HS-27A (cell line): ENCODE data around the gene PIP4K2A.
"Not testable (repeated sequence)": the region's sequence is repeated elsewhere in the genome, so short reads cannot be mapped to it uniquely, and the experiment has no call there.

Experiments
- DNase-seq: peaks from one replicate; pipeline ENCODE4 v3.0.0-alpha.2; 2012; ENCODE audit warnings: low read depth, missing footprints

The PIP4K2A gene

DNA sequence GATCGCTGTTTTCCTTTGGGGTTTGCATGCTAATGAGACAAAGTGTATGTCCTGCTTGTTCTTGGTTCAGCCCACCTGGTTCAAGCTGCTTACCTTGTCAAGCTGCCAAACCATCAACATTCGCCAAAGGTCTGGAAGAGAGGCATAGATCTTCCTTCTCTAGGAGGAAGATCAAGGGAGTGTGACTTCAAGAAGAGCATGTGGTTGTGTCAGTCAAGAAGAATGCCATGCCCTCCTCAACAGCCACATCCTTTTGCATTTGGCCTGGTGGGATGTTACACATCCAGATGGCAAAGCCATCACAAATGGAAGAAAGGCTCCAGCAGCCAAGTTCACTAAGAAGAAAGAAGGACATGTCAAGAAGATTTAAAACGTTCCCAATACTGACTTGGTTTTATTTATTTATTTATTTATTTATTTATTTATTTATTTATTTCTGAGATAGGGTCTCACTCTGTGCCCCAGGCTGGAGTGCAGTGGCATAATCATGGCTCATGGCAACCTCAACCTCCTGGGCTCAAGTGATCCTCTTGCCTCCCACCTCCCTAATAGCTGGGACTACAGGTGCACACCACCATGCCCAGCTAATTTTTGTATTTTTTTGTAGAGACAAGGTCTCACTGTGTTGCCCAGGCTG is 5.1 kb upstream of the PIP4K2A start:
- no peak for DNase-seq

- DNase-seq, result not testable (repeated sequence)
Measured at GRCh38 chr10:22718659-22719058, 4.3 kb upstream of the PIP4K2A start.

- no peak for DNase-seq
Measured at GRCh38 chr10:22717728-22718127, 3.4 kb upstream of the PIP4K2A start.

- DNase-seq, result no peak
Measured at GRCh38 chr10:22716943-22717342, 2.6 kb upstream of the PIP4K2A start.

DNA sequence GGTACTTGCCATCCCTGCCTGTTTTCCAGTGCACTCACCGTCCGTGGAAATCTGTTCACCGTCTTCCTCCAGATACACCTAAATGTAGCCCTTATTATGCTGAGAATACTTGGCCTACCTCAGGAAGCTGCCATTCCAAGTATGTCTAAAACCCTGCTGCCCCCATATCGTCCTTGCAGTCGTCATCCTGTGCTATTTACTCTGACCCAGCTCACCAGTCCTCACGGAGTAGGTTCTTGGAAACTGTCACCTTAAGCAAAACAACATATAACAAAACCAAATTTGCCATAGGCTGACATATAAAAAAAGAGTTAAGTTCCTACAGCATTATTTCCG is 880 bp upstream of the PIP4K2A start:
- DNase-seq, result no peak

GRCh38 chr10:22713853-22714478 is 412 bp downstream of the PIP4K2A start:
- no peak for DNase-seq

GRCh38 chr10:22712956-22713852 is 1.2 kb downstream of the PIP4K2A start:
- DNase-seq, result no peak

GRCh38 chr10:22712211-22712955 is 2.0 kb downstream of the PIP4K2A start:
- DNase-seq, result no peak

DNA sequence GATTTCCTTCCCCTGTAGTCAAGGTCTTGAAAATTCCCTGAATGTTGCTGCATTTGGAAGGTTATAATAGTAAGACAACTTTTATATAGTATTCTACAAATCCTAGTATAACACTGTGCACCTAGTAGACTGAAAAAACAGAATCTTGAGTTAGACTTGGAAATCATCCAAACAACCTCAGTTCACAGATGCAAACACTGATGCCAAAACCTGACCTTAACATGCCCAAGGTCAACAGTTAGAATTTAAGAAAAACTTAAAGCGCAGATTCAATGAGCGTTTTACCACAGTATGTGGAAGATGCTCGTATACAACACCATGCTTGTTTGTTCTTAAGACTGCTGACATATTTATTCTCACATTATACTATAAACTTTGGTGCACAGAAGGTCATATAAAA is 3.0 kb downstream of the PIP4K2A start:
- DNase-seq, result no peak

DNA sequence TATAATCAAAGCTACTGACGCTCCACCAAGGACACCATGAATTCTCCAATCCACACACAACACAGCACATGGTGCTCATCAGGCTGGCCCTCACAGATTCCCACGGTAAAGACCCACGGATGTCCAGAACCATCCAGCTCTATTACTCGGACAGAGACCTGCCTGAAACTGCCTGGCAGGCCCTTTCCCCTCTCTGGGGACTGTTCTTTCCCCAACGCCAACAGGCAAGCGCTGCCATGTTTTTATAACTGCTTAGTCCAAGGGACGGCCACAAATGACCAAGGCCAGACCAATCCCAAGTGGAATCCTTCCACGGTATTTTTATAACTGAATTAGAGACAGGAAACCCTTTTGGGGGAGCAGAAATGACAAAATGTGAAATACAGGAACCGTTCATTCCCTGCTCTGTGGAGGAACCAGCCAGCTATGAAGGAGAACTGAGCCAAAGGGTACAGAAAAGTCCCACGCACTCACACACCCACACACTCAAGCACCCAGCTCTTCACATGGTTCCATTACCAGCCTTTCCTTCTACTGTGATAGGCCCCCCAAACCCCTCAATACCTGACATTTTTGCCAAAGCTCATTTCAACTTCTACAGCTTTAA is 4.1 kb downstream of the PIP4K2A start:
- DNase-seq, result no peak

DNA sequence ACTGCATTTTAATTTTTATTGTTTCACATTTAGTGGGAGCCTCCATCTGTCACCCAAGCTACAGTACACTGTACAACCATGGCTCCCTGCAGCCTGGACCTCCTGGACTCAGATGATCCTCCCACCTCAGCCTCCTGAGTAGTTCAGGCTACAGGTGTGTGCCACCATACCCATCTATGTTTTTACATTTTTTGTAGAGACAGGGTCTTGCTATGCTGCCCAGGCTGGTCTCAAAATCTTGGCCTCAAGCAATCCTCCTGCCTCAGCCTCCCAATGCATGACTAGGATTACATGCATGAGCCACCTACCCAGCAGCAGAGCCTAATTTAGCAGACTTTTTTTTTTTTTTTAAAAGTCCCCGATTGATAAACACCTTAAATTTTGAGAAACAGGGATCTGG is 5.6 kb downstream of the PIP4K2A start:
- DNase-seq, result no peak

GRCh38 chr10:22705527-22705926 is 8.9 kb downstream of the PIP4K2A start:
- no peak for DNase-seq

DNA sequence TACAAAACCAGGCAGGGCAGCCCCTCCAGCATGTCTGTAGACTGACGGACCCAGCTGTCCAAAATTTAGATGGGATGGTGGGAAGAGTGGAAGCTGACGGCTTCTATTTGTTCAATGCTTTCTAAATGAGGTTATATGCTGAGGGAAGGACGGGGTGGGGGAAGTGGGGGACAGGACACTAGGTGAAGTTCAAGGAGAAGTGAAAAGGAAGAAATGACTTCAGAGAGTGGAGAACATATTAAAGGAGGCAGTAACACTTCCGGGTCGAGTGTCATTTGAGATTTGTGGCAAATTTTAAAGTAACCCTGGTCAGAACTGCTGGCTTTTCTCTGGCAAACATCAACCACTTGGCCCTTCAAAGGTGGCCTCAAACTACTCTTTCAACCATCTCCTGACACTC is 9.4 kb downstream of the PIP4K2A start:
- no peak for DNase-seq

GRCh38 chr10:22704471-22704911 is 9.9 kb downstream of the PIP4K2A start:
- no peak for DNase-seq

DNA sequence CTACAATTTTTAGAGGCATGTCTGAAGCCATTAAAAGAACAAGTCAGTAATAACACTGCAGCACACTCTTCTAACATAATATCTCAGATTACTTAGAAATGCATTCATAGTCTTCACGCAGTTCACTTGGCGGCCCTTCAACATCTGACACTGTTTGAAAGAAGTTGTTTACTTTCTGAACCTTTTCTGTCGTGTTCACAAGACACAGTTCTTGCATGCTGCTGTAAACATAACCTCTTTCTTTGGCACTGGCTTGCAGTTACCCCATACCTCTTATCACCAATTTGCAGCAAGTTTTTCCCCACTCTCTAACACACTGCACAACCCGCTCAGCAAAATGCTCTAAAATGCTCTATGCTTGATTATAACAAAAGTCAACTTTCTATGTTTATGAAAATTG is 12.0 kb downstream of the PIP4K2A start:
- no peak for DNase-seq

GRCh38 chr10:22701132-22701826 is 13.1 kb downstream of the PIP4K2A start:
- DNase-seq, result no peak

- no peak for DNase-seq
Measured at GRCh38 chr10:22700489-22700888, 13.9 kb downstream of the PIP4K2A start.

DNA sequence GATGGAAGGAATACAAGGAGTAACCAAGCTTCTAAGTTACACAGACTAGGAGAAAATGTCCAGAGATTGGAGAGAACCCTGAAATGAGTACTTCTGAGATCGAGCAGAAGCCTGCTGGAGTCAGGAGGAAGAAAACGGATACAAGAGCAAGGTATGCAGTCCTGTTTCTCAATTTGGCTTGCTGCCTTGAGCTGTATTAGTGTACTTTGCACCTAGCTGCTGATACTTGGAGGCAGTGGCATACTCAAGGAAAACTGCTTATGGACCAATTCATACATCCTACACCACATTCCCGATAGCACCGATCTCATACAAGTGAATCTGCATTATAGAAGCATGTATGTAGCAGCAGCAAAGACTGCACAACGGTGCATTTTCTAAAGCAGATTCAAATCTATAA is 14.4 kb downstream of the PIP4K2A start:
- no peak for DNase-seq

DNA sequence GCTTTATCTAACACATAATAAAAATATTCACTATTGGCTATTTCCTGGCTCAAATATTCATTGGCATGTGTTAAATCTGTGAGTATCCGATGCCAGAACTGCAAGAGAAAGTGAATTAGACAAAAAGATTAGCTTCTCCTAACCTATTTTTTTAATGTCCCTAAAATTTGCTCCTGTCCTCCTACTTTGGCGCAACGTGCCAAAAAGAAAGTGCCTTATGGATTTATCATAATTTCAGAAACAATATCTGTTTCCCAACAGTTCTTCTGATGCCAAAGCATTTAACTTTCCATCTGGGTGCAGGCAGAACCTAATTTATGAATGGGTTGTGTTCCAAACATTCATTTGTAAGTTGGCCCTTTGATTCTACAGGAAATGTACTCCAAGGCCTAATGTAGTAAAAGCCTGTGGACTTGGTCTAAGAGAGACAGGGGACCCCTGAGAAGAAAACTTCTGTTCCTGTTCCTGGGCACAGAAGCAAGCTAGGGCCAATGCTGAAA is 15.4 kb downstream of the PIP4K2A start:
- DNase-seq, result no peak

DNA sequence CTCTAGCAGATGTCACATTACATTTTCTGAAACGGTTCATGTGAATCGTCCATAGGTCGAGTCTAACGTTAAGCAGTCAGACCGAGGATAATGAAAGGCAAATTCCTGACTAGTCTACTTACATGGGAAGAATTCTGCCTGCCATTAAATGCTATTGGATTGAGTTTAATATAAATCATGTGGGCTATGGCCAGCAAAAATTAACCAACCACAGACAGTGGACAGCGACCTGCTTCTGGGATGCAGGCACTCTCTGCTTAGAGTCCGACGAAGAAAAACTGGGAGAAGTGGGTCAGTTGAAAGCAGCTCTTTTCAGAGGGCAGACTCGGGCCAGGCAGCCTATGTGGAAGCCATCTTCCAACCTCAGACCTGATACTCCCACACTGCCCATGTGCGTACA is 16.6 kb downstream of the PIP4K2A start:
- DNase-seq, result no peak

- no peak for DNase-seq
Measured at GRCh38 chr10:22697101-22697500, 17.3 kb downstream of the PIP4K2A start.
